Activated CD4-positive, alpha-beta T cell treated with anti-CD3 and anti-CD28 coated beads, Interleukin-2, amount 10 ng/mL, durations not matched to agents 7 days and 5 days (primary cell): Measurements from ENCODE around the gene ZBTB7B. TPM values are rescaled to one million over a fixed set of nuclear protein-coding genes. Genes with fewer than 3 reads are reported as not detected.

ENCODE experiments used
- CTCF ChIA-PET: fragments of 350-600 bp; sonication (Branson Sonifier 250); formaldehyde crosslinking; loops from one replicate; lab custom pipeline; 2021; ENCODE audit warnings: antibody characterized with exemption; lab: Charles Lee
- POLR2A ChIA-PET: fragments of 350-600 bp; sonication (Branson Sonifier 250); formaldehyde crosslinking; loops from one replicate; lab custom pipeline; 2021; ENCODE audit warnings: antibody characterized with exemption; lab: Charles Lee
- DNase-seq: peaks from one replicate; pipeline ENCODE4 v3.0.0-alpha.2; 2020
- H3K27ac Mint-ChIP-seq: one replicate; pipeline ENCODE4 v1.8.0; 2021; ENCODE audit warnings: mild to moderate bottlenecking, moderate library complexity, mixed read lengths
- H3K27me3 Mint-ChIP-seq: one replicate; pipeline ENCODE4 v1.8.0; 2021; ENCODE audit warnings: mixed read lengths
- H3K36me3 Mint-ChIP-seq: one replicate; pipeline ENCODE4 v1.8.0; 2021; ENCODE audit warnings: low read depth, mixed read lengths
- H3K4me1 Mint-ChIP-seq: one replicate; pipeline ENCODE4 v1.8.0; 2021; ENCODE audit warnings: mixed read lengths
- H3K4me3 Mint-ChIP-seq: one replicate; pipeline ENCODE4 v1.8.0; 2021; ENCODE audit warnings: mild to moderate bottlenecking, moderate library complexity, mixed read lengths
- H3K9me3 Mint-ChIP-seq: one replicate; pipeline ENCODE4 v1.8.0; 2021; ENCODE audit warnings: mixed read lengths
- total RNA-seq, 2 experiments: library from RNA; stranded (reverse); gene quantifications; one replicate each; pipeline ENCODE4 v1.2.3, GENCODE V29; 2021

Gene ZBTB7B
- total RNA-seq, 2 experiments from 2014 or later = 112 to 127 TPM

- CTCF ChIA-PET = interaction anchor here (1.1 to 16.5 kb wide), 2 partner anchors 8 to 12 kb away, joined by 4 to 222 read pairs; partner anchors contain the start of genes DCST1 and DCST2
- Mint-ChIP-seq H3K4me3 (no peak overlapping the region), H3K4me1 (peaks cover 6% of the 10 kb centered on the region), H3K27ac (no peak overlapping the region), H3K9me3 (no peaks in the 10 kb centered on the region), H3K36me3 (no peaks in the 10 kb centered on the region), H3K27me3 (peaks cover 3% of the 10 kb centered on the region)
- POLR2A ChIA-PET = interaction anchor here (0.6 kb wide), 1 partner anchor 310 kb away, joined by 3 read pairs; no protein-coding TSS in a partner anchor
- no peak for DNase-seq
These were observed 23.6 kb downstream of the ZBTB7B start for GRCh38 chr1:155026154-155026553.

- no peak overlapping the region for H3K27ac Mint-ChIP-seq
- CTCF ChIA-PET = interaction anchor here (1.1 kb wide), 1 partner anchor 9 kb away, joined by 4 read pairs; no protein-coding TSS in a partner anchor
- no peak for DNase-seq
- no peaks in the 10 kb centered on the region for H3K9me3 Mint-ChIP-seq
- H3K4me1 Mint-ChIP-seq = peaks cover 6% of the 10 kb centered on the region
- H3K27me3 Mint-ChIP-seq = peaks cover 3% of the 10 kb centered on the region
- H3K36me3 Mint-ChIP-seq = no peaks in the 10 kb centered on the region
- no peak overlapping the region for H3K4me3 Mint-ChIP-seq
- POLR2A ChIA-PET = no interaction called here
These were observed 24.0 kb downstream of the ZBTB7B start for GRCh38 chr1:155026588-155026987.

- Mint-ChIP-seq H3K4me1 (no peaks in the 10 kb centered on the region), H3K4me3 (no peak overlapping the region), H3K27me3 (peaks cover 3% of the 10 kb centered on the region), H3K36me3 (no peaks in the 10 kb centered on the region), H3K27ac (no peak overlapping the region), H3K9me3 (no peaks in the 10 kb centered on the region)
- POLR2A ChIA-PET = no interaction called here
- CTCF ChIA-PET = interaction anchor here (0.7 to 21.0 kb wide), 2 partner anchors 12 to 15 kb away, joined by 3 to 222 read pairs; no protein-coding TSS in a partner anchor
- DNase-seq = no peak
These were observed 27.1 kb downstream of the ZBTB7B start for GRCh38 chr1:155029513-155030242.

- Mint-ChIP-seq H3K27me3 (peaks cover 3% of the 10 kb centered on the region), H3K27ac (no peak overlapping the region), H3K36me3 (no peaks in the 10 kb centered on the region), H3K9me3 (no peaks in the 10 kb centered on the region), H3K4me3 (no peak overlapping the region), H3K4me1 (no peaks in the 10 kb centered on the region)
- ChIA-PET POLR2A (no interaction called here), CTCF (interaction anchor here (5.8 to 21.0 kb wide), 2 partner anchors 12 to 13 kb away, joined by 36 to 222 read pairs; no protein-coding TSS in a partner anchor)
- no peak for DNase-seq
These were observed 27.7 kb downstream of the ZBTB7B start for GRCh38 chr1:155030243-155030795.

- POLR2A ChIA-PET = no interaction called here
- no peaks in the 10 kb centered on the region for H3K9me3 Mint-ChIP-seq
These were observed 28.3 kb downstream of the ZBTB7B start for GRCh38 chr1:155030899-155031298.

GRCh38 chr1:155032886-155033285, 30.3 kb downstream of the ZBTB7B start:
- DNase-seq = no peak
- no peak overlapping the region for H3K27ac Mint-ChIP-seq
- ChIA-PET CTCF (interaction anchor here (0.6 to 21.0 kb wide), 7 partner anchors 11 to 140 kb away, joined by 3 to 222 read pairs (median 3); partner anchors contain the start of gene KRTCAP2), POLR2A (no interaction called here)
- no peaks in the 10 kb centered on the region for H3K9me3 Mint-ChIP-seq
- H3K36me3 Mint-ChIP-seq = no peaks in the 10 kb centered on the region
- no peak overlapping the region for H3K4me3 Mint-ChIP-seq
- peaks cover 7% of the 10 kb centered on the region for H3K27me3 Mint-ChIP-seq
- no peaks in the 10 kb centered on the region for H3K4me1 Mint-ChIP-seq

More at GRCh38 chr1:155030899-155031298, 28.3 kb downstream of the ZBTB7B start:
- Mint-ChIP-seq H3K4me1 (no peaks in the 10 kb centered on the region), H3K27me3 (peaks cover 3% of the 10 kb centered on the region), H3K4me3 (no peak overlapping the region), H3K27ac (no peak overlapping the region), H3K36me3 (no peaks in the 10 kb centered on the region)
- CTCF ChIA-PET = interaction anchor here (5.8 to 21.0 kb wide), 2 partner anchors 13 kb away, joined by 36 to 222 read pairs; no protein-coding TSS in a partner anchor
- no peak for DNase-seq

- Mint-ChIP-seq H3K4me1 (no peaks in the 10 kb centered on the region), H3K4me3 (no peak within 1 kb of the TSS), H3K27me3 (peaks cover 11% of the 10 kb centered on the region), H3K27ac (no peak within 1 kb of the TSS), H3K9me3 (no peaks in the 10 kb centered on the region), H3K36me3 (no peaks in the 10 kb centered on the region)
- no peak for DNase-seq
- CTCF ChIA-PET = interaction anchor here (0.9 to 21.0 kb wide), 4 partner anchors 10 to 139 kb away, joined by 3 to 222 read pairs (median 20); partner anchors contain the start of gene KRTCAP2
- POLR2A ChIA-PET = no interaction called here
These were observed 30.9 kb downstream of the ZBTB7B start, which contains the start of the genes DCST1 and DCST2 for GRCh38 chr1:155033524-155033923. Gene DCST1, plus strand, starts transcription at chr1:155033824. Its CDS starts 213 bp downstream, at chr1:155034037. Gene DCST2, minus strand, starts transcription at chr1:155033781. Its CDS starts 80 bp downstream, at chr1:155033701.

GRCh38 chr1:155034318-155035208, 32.0 kb downstream of the ZBTB7B start:
- ChIA-PET CTCF (interaction anchor here (0.6 to 21.0 kb wide), 3 partner anchors 9 to 441 kb away, joined by 4 to 222 read pairs (median 36); no protein-coding TSS in a partner anchor), POLR2A (interaction anchor here (0.6 kb wide), 1 partner anchor 1073 kb away, joined by 3 read pairs; no protein-coding TSS in a partner anchor)
- peaks cover 6% of the 10 kb centered on the region for H3K4me1 Mint-ChIP-seq
- no peaks in the 10 kb centered on the region for H3K9me3 Mint-ChIP-seq
- peaks cover 10% of the 10 kb centered on the region for H3K27me3 Mint-ChIP-seq
- no peak overlapping the region for H3K27ac Mint-ChIP-seq
- no peak overlapping the region for H3K4me3 Mint-ChIP-seq
- no peak for DNase-seq
- no peaks in the 10 kb centered on the region for H3K36me3 Mint-ChIP-seq

- Mint-ChIP-seq H3K9me3 (no peaks in the 10 kb centered on the region), H3K4me3 (no peak overlapping the region), H3K36me3 (no peaks in the 10 kb centered on the region), H3K27ac (no peak overlapping the region), H3K4me1 (peaks cover 6% of the 10 kb centered on the region), H3K27me3 (peaks cover 10% of the 10 kb centered on the region)
- ChIA-PET CTCF (interaction anchor here (1.3 to 21.0 kb wide), 4 partner anchors 8 to 18 kb away, joined by 3 to 222 read pairs (median 20); no protein-coding TSS in a partner anchor), POLR2A (no interaction called here)
- DNase-seq = no peak
These were observed 33.3 kb downstream of the ZBTB7B start for GRCh38 chr1:155035936-155036335.

GRCh38 chr1:155037043-155037442, 34.4 kb downstream of the ZBTB7B start:
- ChIA-PET CTCF (interaction anchor here (0.7 to 21.0 kb wide), 4 partner anchors 11 to 53 kb away, joined by 3 to 222 read pairs (median 3); no protein-coding TSS in a partner anchor), POLR2A (no interaction called here)
- H3K4me3 Mint-ChIP-seq = no peak overlapping the region
- no peak overlapping the region for H3K27ac Mint-ChIP-seq
- H3K27me3 Mint-ChIP-seq = peaks cover 10% of the 10 kb centered on the region
- peaks cover 6% of the 10 kb centered on the region for H3K4me1 Mint-ChIP-seq
- no peaks in the 10 kb centered on the region for H3K9me3 Mint-ChIP-seq
- no peaks in the 10 kb centered on the region for H3K36me3 Mint-ChIP-seq
- no peak for DNase-seq

- no peak overlapping the region for H3K27ac Mint-ChIP-seq
- H3K9me3 Mint-ChIP-seq = no peaks in the 10 kb centered on the region
- CTCF ChIA-PET = interaction anchor here (0.5 to 21.0 kb wide), 5 partner anchors 10 to 369 kb away, joined by 3 to 222 read pairs (median 4); partner anchors contain the start of gene KRTCAP2
- POLR2A ChIA-PET = no interaction called here
- no peaks in the 10 kb centered on the region for H3K36me3 Mint-ChIP-seq
- DNase-seq = no peak
- H3K4me1 Mint-ChIP-seq = peaks cover 6% of the 10 kb centered on the region
- H3K4me3 Mint-ChIP-seq = no peak overlapping the region
- peaks cover 11% of the 10 kb centered on the region for H3K27me3 Mint-ChIP-seq
These were observed 35.3 kb downstream of the ZBTB7B start for GRCh38 chr1:155037851-155038441.
